Gastrocnemius medialis (tissue), 4 donors: ENCODE data around the gene MN1. TPM values are rescaled to one million over a fixed set of nuclear protein-coding genes. Genes with fewer than 3 reads are reported as not detected.

Experiments
- ATAC-seq, 2 donors: fragments of 150-250 bp; one replicate each; pipeline ENCODE4 v1.9.1; 2016
- DNase-seq, 2 donors: peaks; one replicate each; pipeline ENCODE4 v3.0.0-alpha.2; 2019
- H3K27ac ChIP-seq, 4 donors: fragments of 200-600 bp; sonication (generic); 1 replicate in 1 of 4; 2 replicates in 3 of 4; pipeline ENCODE4 v1.5.1; 2016 to 2018; ENCODE audit warnings: mild to moderate bottlenecking in 2 of 4, moderate library complexity in 1 of 4
- H3K27me3 ChIP-seq, 3 donors: fragments of 200-600 bp; sonication (generic) in 2 of 3; 1 replicate in 1 of 3; 2 replicates in 2 of 3; pipeline versions ENCODE4 v1.5.1 to v1.6.0; 2016 to 2019; ENCODE audit warnings: mild to moderate bottlenecking in 1 of 3, moderate library complexity in 1 of 3
- H3K36me3 ChIP-seq, 2 donors: fragments of 200-600 bp; sonication (generic) in 1 of 2; one replicate each; pipeline ENCODE4 v1.5.1; 2017 to 2018
- H3K4me1 ChIP-seq, 2 donors: fragments of 200-600 bp; sonication (generic) in 1 of 2; one replicate each; pipeline ENCODE4 v1.5.1; 2016 to 2017; ENCODE audit warnings: mild to moderate bottlenecking in 2 of 2
- H3K4me3 ChIP-seq, 4 donors: fragments of 200-600 bp; sonication (generic) in 3 of 4; 1 replicate in 1 of 4; 2 replicates in 3 of 4; pipeline ENCODE4 v1.5.1; 2016 to 2019; ENCODE audit warnings: mild to moderate bottlenecking in 2 of 4
- H3K9me3 ChIP-seq, 3 donors: fragments of 200-600 bp; sonication (generic) in 2 of 3; 1 replicate in 1 of 3; 2 replicates in 2 of 3; pipeline ENCODE4 v1.5.1; 2016 to 2019
- CTCF ChIP-seq, 5 experiments: fragments of 450-650 bp in 3 of 5; fragments of 200-600 bp in 2 of 5; sonication (generic) in 2 of 5; IDR thresholded peaks in 4 of 5; conservative IDR thresholded peaks in 1 of 5; 1 replicate in 4 of 5; 2 replicates in 1 of 5; pipeline ENCODE4 v1.5.1; 2016 to 2019; ENCODE audit warnings: antibody characterized with exemption in 5 of 5, mild to moderate bottlenecking in 3 of 5, moderate library complexity in 3 of 5
- POLR2A ChIP-seq, 2 donors: fragments of 450-650 bp; IDR thresholded peaks; one replicate each; pipeline ENCODE4 v1.6.1; 2017; ENCODE audit warnings: antibody characterized with exemption in 2 of 2, mild to moderate bottlenecking in 2 of 2, moderate library complexity in 2 of 2
- in situ Hi-C, 4 donors: fragments of 200-750 bp; cut with MboI; loops; one replicate each; pipeline versions ENCODE4 v1.15.0 to v1.8.0; 2017; ENCODE audit warnings: low sequenced_read_pairs in 4 of 4
- intact Hi-C: fragments of 100-400 bp; cut with DNase I; formaldehyde crosslinking; loops from one replicate; pipeline ENCODE4 v1.15.1; 2023; ENCODE audit warnings: low total_unique reads
- total RNA-seq, 4 donors: library from RNA; depleted of rRNA; stranded (reverse); fragments of >200 nt; gene quantifications; one replicate each; pipeline versions ENCODE4 v1.1.0 to v1.2.3, GENCODE V29; 2016

Gene MN1
- total RNA-seq, 4 donors from 2014 or later: 8.8 to 40.0 (median 36.6) TPM

GRCh38 chr22:27704581-27704980 is 97.0 kb downstream of the MN1 start:
- H3K9me3 ChIP-seq: no peaks in the 10 kb centered on the region
- no peaks in the 10 kb centered on the region for H3K27me3 ChIP-seq
- no peak overlapping the region for H3K4me3 ChIP-seq
- H3K36me3 ChIP-seq: no peaks in the 10 kb centered on the region
- DNase-seq (no peak), ATAC-seq (no peak)
- no peak for TF ChIP-seq POLR2A (IDR thresholded peaks at IDR 0.05)
- TF ChIP-seq CTCF (IDR thresholded peaks at IDR 0.05 in 4 of 5, conservative IDR thresholded peaks at IDR 0.05 in 1 of 5): no peak
- H3K27ac ChIP-seq: peak overlapping the region; percentile 48 to 77 (median 68)
- H3K4me1 ChIP-seq: peaks cover 5 to 11% of the 10 kb centered on the region in 2 donors
- intact Hi-C loops: no loop called here
- in situ Hi-C loops: no loop called here

GRCh38 chr22:27699383-27700019 is 102.1 kb downstream of the MN1 start:
- H3K36me3 ChIP-seq: no peaks in the 10 kb centered on the region
- DNase-seq (no peak), ATAC-seq (no peak)
- H3K4me3 ChIP-seq: no peak overlapping the region
- intact Hi-C loops: no loop called here
- peaks cover 22 to 30% of the 10 kb centered on the region in 2 donors for H3K4me1 ChIP-seq
- in situ Hi-C loops: no loop called here
- H3K27me3 ChIP-seq: no peaks in the 10 kb centered on the region
- H3K9me3 ChIP-seq: no peaks in the 10 kb centered on the region
- peak overlapping the region; percentile 87 to 96 (median 90) for H3K27ac ChIP-seq
- TF ChIP-seq POLR2A (IDR thresholded peaks at IDR 0.05) (no peak), CTCF (IDR thresholded peaks at IDR 0.05 in 4 of 5, conservative IDR thresholded peaks at IDR 0.05 in 1 of 5) (no peak)

GRCh38 chr22:27698813-27699212 is 102.7 kb downstream of the MN1 start:
- H3K36me3 ChIP-seq: no peaks in the 10 kb centered on the region
- in situ Hi-C loops: no loop called here
- ATAC-seq: peak; percentile 58 to 63

More at GRCh38 chr22:27698813-27699212, 102.7 kb downstream of the MN1 start:
- intact Hi-C loops: loop anchor here (1.0 kb wide), 1 partner anchor 30 kb away; no protein-coding TSS in a partner anchor
- H3K27me3 ChIP-seq: no peaks in the 10 kb centered on the region
- H3K4me3 ChIP-seq: no peak overlapping the region
- H3K9me3 ChIP-seq: no peaks in the 10 kb centered on the region
- peaks cover 22 to 30% of the 10 kb centered on the region in 2 donors for H3K4me1 ChIP-seq
- DNase-seq: peak; percentile 29 to 59
- H3K27ac ChIP-seq: peak overlapping the region; percentile 87 to 96 (median 90)
- TF ChIP-seq POLR2A (IDR thresholded peaks at IDR 0.05) (peak; percentile 19 to 29), CTCF (IDR thresholded peaks at IDR 0.05 in 4 of 5, conservative IDR thresholded peaks at IDR 0.05 in 1 of 5) (no peak)

Other genes with a start within 250 kb of the MN1 start
- gene PITPNB, start 117.5 kb upstream of the MN1 start, total RNA-seq: 10 to 100 TPM; 12.1 to 18.7 (median 16.1) TPM